Measurements from ENCODE around the gene SLC49A3.

SLC49A3 gene

GRCh38 chr4:632196-632790 is 56.7 kb downstream of the SLC49A3 start:
- H3K27me3 ChIP-seq (ENCODE audit: insufficient read depth, low read length, poor library complexity), result no peaks in the 10 kb centered on the region
- H3K4me1 ChIP-seq (ENCODE audit: insufficient read depth, low read length), result no peaks in the 10 kb centered on the region
- no peak for DNase-seq
- peaks cover 16% of the 10 kb centered on the region for H3K9me3 ChIP-seq (ENCODE audit: insufficient read depth, low read length, severe bottlenecking)
- H3K27ac ChIP-seq (ENCODE audit: low read length), result no peak overlapping the region
- H3K4me2 ChIP-seq (ENCODE audit: insufficient read depth, low read length), result no peak overlapping the region
- no peak overlapping the region for H3K9ac ChIP-seq (ENCODE audit: low read depth, low read length)
- H2AFZ ChIP-seq (ENCODE audit: low read depth, low read length), result no peak overlapping the region
- no peak overlapping the region for H3K4me3 ChIP-seq (ENCODE audit: low read depth in 1 of 2, low read length in 2 of 2)
- TF ChIP-seq EZH2 (IDR thresholded peaks at IDR 0.05; ENCODE audit: borderline replicate concordance, low read depth, low read length, severe bottlenecking) (no peak), CTCF (IDR thresholded peaks at IDR 0.05; ENCODE audit: borderline replicate concordance, extremely low read depth, low read length, poor library complexity, severe bottlenecking) (no peak)
- no peaks in the 10 kb centered on the region for H3K79me2 ChIP-seq (ENCODE audit: insufficient read depth, low read length)
- H4K20me1 ChIP-seq (ENCODE audit: insufficient read depth, low read length), result no peaks in the 10 kb centered on the region
- ATAC-seq (ENCODE audit: insufficient read depth, low read depth), result no peak
- no peaks in the 10 kb centered on the region for H3K36me3 ChIP-seq (ENCODE audit: insufficient read depth, low read length)
